Measurements from ENCODE around the gene PLBD2.

PLBD2 gene

GRCh38 chr12:113422030-113422885 lies 63.9 kb downstream of the PLBD2 start, which contains the start of gene SDSL:
TSS of gene SDSL (plus strand) at chr12:113422380. CDS start at chr12:113427983, 5,603 bp downstream.
- peak; percentile 93 for DNase-seq

DNA sequence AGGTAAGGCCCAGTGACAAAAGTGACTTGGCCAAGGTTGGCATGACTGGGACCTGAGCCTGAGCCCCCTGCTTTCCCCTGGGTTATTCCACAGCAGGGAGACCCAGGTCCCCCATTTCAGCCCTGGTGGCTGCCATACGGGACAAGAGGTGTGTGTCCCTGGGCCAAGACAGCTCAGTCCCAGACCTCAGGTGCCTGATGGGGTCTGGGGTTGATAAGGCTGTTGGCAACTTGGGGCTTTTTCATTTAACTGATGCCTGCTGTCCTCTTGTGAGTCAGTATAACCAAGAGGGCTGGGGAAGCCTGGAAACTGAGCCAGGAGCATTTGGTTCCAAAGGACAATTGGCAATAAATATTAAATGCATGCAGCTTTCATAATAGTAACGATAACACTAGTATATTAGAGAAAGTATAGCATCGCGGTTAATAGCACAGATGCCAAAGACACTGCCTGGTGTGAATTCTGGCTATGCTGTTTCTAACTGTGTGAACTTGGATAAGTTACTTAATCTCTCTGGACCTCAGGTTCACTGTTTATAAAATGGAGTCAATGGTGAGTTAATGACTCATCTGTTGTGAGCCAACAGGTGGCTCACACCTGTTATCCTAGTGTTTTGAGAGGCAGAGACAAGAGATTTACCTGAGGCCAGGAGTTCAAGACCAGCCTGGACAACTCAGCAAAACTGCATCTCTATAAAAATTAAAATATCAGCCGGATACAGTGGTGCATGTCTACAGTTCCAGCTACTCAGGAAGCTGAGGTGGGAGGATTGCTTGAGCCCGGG lies 64.7 kb downstream of the PLBD2 start:
- DNase-seq: peak; percentile 55

GRCh38 chr12:113424456-113424855 lies 66.1 kb downstream of the PLBD2 start:
- peak; percentile 61 for DNase-seq

DNA sequence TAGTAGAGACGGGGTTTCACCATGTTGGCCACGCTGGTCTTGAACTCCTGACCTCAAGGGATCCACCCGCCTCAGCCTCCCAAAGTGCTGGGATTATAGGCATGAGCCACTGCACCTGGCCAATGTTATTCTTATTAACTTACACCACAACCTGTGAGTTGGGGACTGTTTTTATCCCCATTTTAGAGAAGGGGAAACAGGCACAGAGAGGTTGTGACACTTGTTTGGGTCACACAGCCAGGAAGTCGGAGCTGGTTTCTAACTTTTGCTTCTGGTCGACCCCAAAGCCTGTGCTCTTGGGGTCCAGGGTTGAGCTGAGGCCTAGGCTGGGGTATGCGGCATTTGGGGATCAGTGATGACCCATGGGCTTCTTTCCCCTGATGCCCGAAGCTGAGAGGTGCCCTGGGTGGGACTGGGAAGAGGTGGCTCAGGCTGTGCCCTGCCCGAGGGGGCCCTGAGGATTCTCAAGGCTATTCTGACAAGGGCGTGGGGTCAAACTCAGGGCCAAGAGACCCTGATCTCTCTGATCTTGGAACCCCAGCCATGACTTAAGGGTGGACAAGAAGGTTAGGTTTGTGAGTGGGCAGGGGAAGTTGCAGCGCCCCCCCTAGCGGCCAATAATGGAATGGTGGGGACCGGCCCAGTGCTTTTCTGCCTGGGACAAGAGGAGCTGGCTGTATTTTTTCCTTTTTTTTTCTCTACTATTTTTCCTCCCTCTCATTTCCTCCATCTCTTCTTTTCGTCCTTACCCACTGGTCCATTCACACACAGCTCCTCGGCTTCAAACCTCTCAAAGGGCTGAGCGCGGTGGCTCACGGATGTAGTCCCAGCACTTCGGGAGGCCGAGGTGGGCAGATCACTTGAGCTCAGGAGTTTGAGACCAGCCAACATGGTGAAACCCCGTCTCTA lies 66.8 kb downstream of the PLBD2 start:
- DNase-seq: peak; percentile 70

DNA sequence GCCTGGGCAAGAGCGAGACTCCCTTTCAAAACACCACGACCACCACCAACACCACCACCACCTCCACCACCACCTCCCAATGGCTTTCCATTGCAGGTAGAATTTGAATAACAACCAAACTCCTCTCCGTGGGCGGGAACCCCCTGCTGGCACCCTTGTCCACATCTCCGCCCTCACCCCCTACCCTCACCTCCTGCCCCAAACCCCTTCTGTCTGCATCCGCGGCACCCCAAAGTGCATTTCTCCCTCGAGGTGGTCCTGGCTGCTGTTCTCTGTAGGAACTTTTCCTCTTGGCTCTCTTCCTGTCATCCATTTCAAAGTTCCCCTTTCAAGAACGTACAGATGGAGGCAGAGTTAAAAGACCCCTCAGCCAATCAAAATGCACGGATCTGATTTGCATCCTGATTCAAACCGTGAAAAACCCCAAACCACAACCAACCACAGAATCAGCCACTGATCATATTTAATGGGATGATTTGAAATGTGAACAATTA lies 67.6 kb downstream of the PLBD2 start:
- no peak for DNase-seq

DNA sequence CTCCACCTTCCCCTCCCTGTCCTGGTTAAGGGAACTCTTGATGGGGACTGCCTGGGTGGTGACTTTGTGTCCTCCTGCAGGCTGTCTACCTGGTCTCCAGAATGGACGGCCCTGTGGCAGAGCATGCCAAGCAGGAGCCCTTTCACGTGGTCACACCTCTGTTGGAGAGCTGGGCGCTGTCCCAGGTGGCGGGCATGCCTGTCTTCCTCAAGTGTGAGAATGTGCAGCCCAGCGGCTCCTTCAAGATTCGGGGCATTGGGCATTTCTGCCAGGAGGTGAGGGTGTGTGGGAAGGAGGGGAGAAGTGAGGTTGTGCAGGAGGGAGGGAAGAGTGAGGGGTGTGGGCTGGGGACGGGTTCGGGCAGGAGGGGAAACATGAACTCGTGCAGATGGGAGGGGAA lies 69.5 kb downstream of the PLBD2 start:
- DNase-seq: no peak

DNA sequence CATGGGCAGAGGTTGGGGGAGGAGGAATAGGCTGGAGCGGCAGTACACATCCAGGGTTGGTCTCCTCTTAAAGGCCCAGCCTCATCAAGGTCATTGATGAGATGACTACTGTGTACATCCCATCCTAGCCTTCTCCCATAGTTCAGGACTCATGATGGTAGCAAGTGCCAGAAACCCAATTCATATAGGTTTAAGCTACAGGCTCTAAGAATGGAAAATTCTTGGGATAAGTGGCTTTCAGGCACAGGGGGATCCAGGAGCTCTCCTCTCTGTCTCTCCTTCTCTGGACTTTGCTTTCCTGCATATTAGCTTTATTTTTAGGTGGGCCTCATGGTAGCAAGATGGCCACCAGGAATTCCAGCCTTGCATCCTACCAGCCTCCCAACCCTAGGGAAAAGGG lies 70.1 kb downstream of the PLBD2 start:
- DNase-seq: no peak

DNA sequence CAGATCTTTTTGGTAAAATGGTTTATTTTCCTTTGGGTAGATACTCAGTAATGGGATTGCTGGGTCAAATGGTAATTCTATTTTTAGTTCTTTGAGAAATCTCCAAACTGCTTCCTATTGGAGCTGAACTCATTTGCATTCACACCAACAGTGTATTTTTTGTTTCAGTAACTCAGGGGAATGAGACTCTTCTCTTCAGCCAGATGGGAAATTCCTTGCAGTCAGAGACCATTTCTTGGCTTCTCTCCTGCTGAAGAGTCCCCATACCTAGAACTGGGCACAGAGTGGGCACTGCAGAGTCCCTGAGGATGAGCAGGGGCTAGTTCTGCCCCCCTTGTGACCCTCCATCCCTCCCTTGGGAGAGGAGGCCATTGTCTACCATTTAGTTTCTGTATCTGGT lies 74.6 kb downstream of the PLBD2 start:
- DNase-seq: no peak

GRCh38 chr12:113435367-113435766 lies 77.0 kb downstream of the PLBD2 start:
- no peak for DNase-seq

- no peak for DNase-seq
Observed at GRCh38 chr12:113436586-113436985, 78.2 kb downstream of the PLBD2 start.

- no peak for DNase-seq
Observed at GRCh38 chr12:113436993-113437728, 78.8 kb downstream of the PLBD2 start.

DNA sequence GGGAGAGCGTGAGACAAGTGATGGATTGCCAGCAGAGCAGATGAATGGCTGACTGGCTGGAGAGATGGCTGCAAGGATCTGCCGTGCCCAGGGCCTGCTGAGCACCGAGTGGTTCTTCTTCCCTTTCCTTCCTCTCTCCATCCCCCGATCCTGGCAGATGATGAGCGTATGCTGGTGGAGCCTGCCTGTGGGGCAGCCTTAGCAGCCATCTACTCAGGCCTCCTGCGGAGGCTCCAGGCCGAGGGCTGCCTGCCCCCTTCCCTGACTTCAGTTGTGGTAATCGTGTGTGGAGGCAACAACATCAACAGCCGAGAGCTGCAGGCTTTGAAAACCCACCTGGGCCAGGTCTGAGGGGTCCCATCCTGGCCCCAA lies 79.3 kb downstream of the PLBD2 start:
- DNase-seq: no peak

GRCh38 chr12:113438523-113439300 lies 80.3 kb downstream of the PLBD2 start:
- DNase-seq: no peak

DNA sequence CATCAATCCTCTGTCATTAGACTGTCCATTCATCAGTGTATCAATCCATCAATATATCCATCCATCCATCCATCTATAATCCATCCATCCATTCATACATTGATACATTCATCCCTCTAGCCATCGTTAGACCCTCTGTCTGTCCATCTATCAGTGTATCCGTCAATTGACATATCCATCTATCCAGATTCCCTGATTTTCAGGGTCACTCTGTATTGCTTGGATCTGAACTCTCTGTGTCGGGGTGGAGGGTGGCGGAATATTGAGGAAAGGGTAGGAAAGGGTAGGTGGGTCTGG lies 80.9 kb downstream of the PLBD2 start:
- DNase-seq: no peak

- DNase-seq: peak; percentile 23
Observed at GRCh38 chr12:113439606-113440030, 81.2 kb downstream of the PLBD2 start.

DNA sequence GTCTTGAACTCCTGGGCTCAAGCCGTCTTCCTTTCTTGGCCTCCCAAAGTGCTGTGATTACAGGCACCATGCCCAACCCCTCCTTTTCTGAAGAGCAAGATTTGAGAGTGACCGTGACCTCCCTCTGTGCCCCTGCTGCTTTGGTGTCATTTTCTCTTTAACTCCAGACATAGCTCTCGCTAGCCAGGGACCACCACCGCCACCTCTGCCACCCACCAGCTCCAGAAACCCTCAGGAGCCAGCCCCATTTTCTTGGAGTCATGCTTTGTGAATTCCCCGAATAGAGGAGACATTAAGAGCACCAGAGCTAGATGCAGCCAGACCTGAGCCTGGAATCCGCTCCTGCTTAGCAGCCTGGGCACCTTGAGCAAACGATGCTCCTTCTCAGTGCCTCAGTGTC lies 81.9 kb downstream of the PLBD2 start:
- no peak for DNase-seq

Measured in hematopoietic multipotent progenitor cell treated with erythropoietin and hydrocortisone succinate and interleukin-3 and kit ligand, for 8 days (in vitro differentiated cells).